Bronchial epithelial cell (primary cell): Measurements from ENCODE around the gene TUBB4A. TPM values are rescaled to one million over a fixed set of nuclear protein-coding genes. Genes with fewer than 3 reads are reported as not detected.

Experiments used
- DNase-seq: peaks from one replicate; pipeline ENCODE4 v3.0.0-alpha.2; 2010; ENCODE audit warnings: low read depth
- FAIRE-seq: peaks from 2 replicates; lab custom pipeline; 2011; peaks lifted over from hg19 to GRCh38; lab: Jason Lieb, UNC
- H3K27me3 ChIP-seq: 2 replicates; pipeline ENCODE4 v1.5.1; 2011; ENCODE audit warnings: low read length; ENCODE audit not compliant: control insufficient read depth, insufficient read depth
- H3K36me3 ChIP-seq: 2 replicates; pipeline ENCODE4 v1.5.1; 2011; ENCODE audit warnings: low read length; ENCODE audit not compliant: control insufficient read depth, insufficient read depth
- H3K4me3 ChIP-seq: 2 replicates; pipeline ENCODE4 v1.5.1; 2011; ENCODE audit warnings: mild to moderate bottlenecking, low read depth, low read length, control low read depth
- CTCF ChIP-seq: IDR thresholded peaks from 2 replicates; pipeline ENCODE4 v1.5.1; 2011; ENCODE audit warnings: mild to moderate bottlenecking, moderate library complexity, low read length, control low read depth, inconsistent platforms; ENCODE audit not compliant: insufficient read depth, severe bottlenecking
- total RNA-seq: library from RNA; depleted of rRNA; stranded (reverse); fragments of >200 nt; gene quantifications from 2 replicates; pipeline ENCODE4 v1.2.1, GENCODE V29; 2014

Gene TUBB4A
- total RNA-seq, 1 donor from 2014 or later, result not detected

DNA sequence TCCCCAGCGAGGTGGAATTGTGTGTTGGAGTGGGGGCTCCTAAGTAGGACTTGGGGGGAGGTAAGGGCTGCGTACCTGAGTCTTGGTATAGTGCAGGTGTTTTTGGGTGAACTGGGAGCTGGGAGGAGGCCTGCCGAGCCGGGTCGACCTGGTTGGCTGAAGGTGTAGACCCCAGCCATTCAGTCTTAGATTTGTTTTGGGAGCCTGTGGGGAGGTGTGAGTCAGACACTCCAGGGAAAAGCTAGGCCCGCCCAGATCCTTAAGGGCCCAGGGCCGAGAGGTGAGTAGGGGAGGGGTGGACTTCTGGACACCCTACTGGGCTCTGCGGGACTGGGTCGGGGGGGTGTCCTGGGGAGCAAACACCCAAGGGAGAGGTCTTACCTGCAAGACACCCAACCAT is 37.1 kb downstream of the TUBB4A start:
- H3K27me3 ChIP-seq, result no peaks in the 10 kb centered on the region
- peak overlapping the region; percentile 96 for H3K4me3 ChIP-seq
- H3K36me3 ChIP-seq, result peaks cover 10% of the 10 kb centered on the region
- TF ChIP-seq CTCF, result no peak
- FAIRE-seq (no peak), DNase-seq (no peak)

GRCh38 chr19:6464070-6464873 is 37.8 kb downstream of the TUBB4A start, which contains the start of gene CRB3:
TSS of gene CRB3 (plus strand) at chr19:6464271. CDS start at chr19:6464702, 431 bp downstream.
- no peak for FAIRE-seq
- H3K27me3 ChIP-seq, result no peaks in the 10 kb centered on the region
- H3K36me3 ChIP-seq, result peaks cover 10% of the 10 kb centered on the region
- peak; percentile 64 for DNase-seq
- H3K4me3 ChIP-seq, result peak within 1 kb of the TSS; percentile 96
- no peak for TF ChIP-seq CTCF

GRCh38 chr19:6460099-6460884 is 41.8 kb downstream of the TUBB4A start:
- peak; percentile 66 for TF ChIP-seq CTCF
- Histone ChIP-seq H3K36me3 (no peaks in the 10 kb centered on the region), H3K27me3 (no peaks in the 10 kb centered on the region), H3K4me3 (peak overlapping the region; percentile 72)
- peak; percentile 90 for DNase-seq
- no peak for FAIRE-seq

- FAIRE-seq, result no peak
- DNase-seq, result peak; percentile 47
- no peak for TF ChIP-seq CTCF
- Histone ChIP-seq H3K4me3 (peak within 1 kb of the TSS; percentile 72), H3K36me3 (no peaks in the 10 kb centered on the region), H3K27me3 (no peaks in the 10 kb centered on the region)
Observed at GRCh38 chr19:6459262-6460098, 42.6 kb downstream of the TUBB4A start, which contains the start of gene SLC25A23. TSS of gene SLC25A23 (minus strand) at chr19:6459792. CDS start at chr19:6459628, 164 bp downstream.

DNA sequence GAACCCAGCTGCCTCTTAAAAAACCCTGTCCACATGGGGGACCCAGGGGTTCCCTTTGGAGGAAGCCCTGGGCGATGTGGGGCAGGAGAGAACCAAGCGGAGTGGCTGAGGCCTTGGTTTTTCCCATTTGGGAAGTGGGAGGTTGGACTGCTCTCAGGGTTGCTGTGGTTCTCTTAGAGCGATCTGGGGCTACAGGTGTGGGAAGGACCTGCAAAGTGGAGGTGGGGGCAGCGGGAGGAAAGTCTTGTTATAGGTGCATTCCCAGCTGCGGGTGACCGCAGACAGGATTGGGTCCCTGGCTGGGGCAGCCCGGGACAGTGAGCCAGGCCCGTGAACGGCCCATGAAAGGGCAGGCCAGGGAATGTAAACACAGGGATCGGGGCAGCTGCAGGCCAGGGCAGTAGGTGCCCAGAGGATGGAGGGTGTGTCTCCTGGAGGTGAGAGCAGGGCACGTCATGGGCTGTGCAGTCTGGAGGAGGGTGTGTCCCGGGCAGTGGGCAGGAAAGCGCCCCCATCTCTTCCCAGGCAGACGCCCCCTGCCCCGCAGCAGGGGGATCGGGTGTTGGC is 43.3 kb downstream of the TUBB4A start:
- peaks cover under 1% of the 10 kb centered on the region for H3K36me3 ChIP-seq
- DNase-seq (no peak), FAIRE-seq (no peak)
- H3K4me3 ChIP-seq, result peak overlapping the region; percentile 72
- no peak for TF ChIP-seq CTCF
- no peaks in the 10 kb centered on the region for H3K27me3 ChIP-seq
